NCI-H460 (cell line): ENCODE data around the gene SEC14L3. TPM values are rescaled to one million over a fixed set of nuclear protein-coding genes. Genes with fewer than 3 reads are reported as not detected.

Source experiments
- DNase-seq: peaks from one replicate; pipeline ENCODE4 v3.0.0-alpha.2; 2016; ENCODE audit warnings: low read depth; ENCODE audit errors: extremely low read depth
- small RNA-seq, 2 experiments: library from RNA; depleted of rRNA; stranded (forward); fragments of <200 nt; gene quantifications; one replicate each; pipeline ENCODE3, GENCODE V24; 2014
- total RNA-seq: library from RNA; depleted of rRNA; stranded (reverse); fragments of >200 nt; shearing (Covaris generic); gene quantifications from 2 replicates; pipeline ENCODE4 v1.2.3, GENCODE V29; 2014; rRNA removed

Gene SEC14L3
- total RNA-seq, 1 experiment from 2014 or later: not detected

DNA sequence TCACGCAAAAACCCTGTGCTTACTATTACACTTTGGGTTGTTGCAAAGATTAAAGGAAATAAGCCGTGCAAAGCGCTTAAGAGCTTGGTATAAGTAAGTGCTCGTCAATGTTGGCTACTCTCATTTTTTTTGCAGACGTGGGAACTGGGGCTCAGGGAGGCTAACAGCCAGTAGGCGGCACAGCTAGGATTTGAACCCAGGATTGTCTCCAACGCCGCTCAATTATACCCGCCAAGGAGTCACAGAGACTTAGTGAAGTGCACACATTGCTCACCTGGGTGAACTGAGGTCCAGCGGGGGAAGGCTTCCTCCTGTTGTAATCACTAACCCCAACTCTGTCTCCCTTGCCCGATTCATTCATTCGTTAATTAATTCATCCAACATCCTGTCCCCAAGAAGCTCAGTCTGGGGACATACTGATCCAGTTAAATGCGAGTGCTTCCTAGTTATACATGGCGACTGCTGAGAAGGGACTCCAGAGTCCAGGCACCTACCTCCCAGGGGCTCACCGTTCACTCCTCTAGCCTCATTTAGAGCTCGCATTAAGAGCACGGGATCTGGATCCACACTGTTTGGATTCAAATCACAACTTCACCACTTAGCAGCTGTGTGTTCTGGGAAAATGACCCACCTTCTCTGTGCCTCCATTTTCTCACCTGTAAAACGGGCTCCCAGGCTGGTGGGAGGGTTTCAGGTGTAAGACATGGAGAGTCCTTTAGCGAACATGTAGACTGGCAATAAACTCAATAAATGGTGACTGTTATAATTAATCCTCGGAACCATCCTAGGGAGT lies 47.1 kb downstream of the SEC14L3 start:
- DNase-seq: no peak

GRCh38 chr22:30423959-30424533 lies 47.8 kb downstream of the SEC14L3 start:
- peak; percentile 98 for DNase-seq

DNA sequence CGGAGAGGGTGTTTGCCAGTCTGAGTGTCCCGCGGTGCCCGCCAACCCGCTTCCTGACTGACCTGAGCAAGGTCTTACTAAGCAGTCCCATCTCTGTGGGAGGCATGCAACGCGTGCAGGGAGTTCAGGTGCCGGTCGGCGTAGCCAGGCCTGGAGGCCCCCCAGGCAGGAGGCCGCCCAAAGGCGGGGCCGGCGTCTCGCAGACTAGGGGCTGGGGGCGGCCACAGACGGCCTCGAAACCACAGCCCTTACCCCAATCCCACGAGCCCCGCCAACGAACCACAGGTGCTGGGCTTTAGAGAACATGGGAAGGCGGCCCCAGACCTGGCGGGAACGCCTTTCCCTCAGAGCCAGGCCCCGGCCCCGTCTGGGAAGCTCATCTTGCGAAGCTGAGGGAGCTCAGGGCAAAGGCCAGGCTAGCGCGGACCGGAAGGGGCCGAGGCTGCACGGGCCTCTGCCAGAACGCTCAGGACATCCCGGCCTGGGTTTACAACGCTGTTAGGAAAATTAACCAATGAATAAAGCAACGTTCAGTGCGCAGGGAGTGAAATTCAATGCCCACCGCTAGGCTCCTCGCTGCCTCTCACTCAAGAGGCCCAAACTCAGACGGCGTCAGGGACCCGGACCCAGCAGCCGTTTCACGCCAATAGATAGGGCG lies 48.4 kb downstream of the SEC14L3 start:
- DNase-seq: no peak

- DNase-seq: peak; percentile 77
Measured at GRCh38 chr22:30422481-30423300, 49.1 kb downstream of the SEC14L3 start.

DNA sequence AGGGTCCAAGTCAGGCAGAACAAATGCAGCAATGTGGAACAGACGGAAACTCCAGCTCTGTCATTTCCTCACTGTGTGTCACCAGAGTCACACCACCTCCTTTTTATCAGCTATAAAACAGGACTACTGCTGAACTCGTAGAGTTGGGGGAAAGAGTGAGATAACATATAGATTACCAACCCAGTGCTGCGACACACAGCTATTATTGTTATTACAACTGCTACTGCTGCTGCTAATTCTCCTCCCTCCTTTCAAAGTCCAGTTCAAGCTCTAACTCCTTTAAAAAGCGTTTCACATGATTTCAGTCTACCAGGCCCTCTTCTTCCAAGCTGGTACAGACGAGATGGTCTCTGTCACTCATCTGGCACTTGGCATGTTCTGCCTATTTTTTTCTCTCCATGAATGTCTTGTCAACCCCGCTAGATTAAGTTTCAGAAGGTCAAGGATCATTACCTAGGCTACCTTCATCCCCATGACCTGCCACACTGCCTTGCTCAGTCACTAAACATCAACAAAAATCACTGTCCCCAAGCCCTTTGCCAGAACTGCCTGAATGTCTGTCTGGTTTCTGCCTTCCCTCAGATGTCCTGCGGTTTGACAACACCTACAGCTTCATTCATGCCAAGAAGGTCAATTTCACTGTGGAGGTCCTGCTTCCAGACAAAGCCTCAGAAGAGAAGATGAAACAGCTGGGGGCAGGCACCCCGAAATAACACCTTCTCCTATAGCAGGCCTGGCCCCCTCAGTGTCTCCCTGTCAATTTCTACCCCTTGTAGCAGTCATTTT lies 49.9 kb downstream of the SEC14L3 start:
- DNase-seq: no peak

- no peak for DNase-seq
Measured at GRCh38 chr22:30420347-30421125, 51.3 kb downstream of the SEC14L3 start.

DNA sequence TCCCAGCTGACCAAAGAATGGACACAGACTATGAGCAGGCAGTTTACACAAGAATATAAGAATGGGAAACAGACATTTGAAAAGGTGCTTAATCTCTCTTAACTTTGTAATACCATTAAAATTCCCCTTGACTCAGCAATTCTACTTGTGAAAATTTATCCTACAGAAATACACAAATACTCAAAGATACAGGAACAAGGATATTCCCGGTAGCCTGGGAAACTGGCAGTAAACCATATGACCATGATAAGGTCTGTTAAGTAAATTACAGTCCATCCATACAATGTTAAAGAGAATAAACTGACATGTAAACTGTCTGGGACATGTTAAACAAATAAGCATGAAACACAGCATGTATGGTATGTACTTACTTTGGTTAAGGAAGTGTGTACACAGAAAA lies 55.0 kb downstream of the SEC14L3 start:
- DNase-seq: no peak

GRCh38 chr22:30416403-30416802 lies 55.4 kb downstream of the SEC14L3 start:
- DNase-seq: no peak

DNA sequence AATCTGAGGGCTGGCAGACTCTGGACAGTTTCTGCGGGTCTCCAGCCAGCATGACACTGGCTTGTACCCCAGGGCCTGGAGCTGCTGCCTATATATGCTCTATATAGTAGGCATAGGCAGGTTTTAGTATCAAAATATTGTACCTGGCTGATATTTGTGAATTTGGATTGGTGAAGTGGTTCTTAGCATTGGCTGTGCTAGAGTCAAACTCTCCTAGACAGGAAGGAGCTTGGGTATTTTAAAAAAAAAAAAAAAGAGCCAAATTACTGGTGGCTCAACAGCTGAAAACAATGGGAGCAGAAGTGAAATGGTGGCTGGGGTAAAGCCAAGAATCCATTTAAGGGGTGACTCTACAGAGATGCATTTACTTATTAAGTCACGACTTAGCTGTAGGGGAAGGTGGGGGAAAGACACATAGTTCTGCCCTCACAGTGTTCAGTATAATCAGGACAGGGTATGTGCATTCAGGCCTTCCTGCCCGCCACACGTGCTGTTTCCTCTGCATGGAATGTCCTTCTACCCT lies 57.2 kb downstream of the SEC14L3 start:
- DNase-seq: no peak

DNA sequence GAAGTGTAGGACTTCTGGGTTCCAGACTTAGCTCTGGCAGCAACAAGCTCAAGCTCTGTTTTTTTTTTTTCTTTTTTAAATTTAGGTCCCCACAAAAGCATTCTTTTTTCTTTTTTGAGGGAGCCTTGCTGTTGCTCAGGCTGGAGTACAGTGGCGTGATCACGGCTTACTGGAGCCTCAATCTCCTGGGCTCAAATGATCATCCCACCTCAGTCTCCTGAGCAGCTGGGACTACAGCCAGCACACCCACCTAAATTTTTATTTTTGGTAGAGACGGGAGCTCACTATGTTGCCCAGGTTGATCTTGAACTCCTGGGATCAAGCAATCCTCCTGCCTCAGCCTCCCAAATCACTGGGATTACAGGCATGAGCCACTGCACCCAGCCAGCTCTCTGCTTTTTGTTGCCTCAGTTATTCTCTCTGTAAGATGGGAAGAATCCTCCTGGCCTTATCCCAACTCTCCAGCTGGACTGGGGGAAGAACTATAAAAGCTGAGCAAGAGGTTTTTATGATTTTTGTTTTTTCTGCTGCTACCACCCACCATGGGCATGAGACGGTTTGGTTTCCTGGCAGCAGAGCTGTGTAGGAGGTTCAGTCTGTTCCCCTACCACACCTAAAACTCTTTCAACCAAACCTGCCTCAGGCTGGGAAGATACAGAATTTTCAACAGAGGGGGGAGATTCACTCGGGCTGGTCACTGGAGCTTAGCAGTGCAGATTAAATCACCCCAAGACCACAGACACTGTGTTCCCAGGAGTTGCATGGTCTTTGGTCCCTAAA lies 57.9 kb downstream of the SEC14L3 start:
- DNase-seq: no peak

- DNase-seq: no peak
Measured at GRCh38 chr22:30413001-30413400, 58.8 kb downstream of the SEC14L3 start.

GRCh38 chr22:30411780-30412179 lies 60.0 kb downstream of the SEC14L3 start:
- no peak for DNase-seq

Small RNA genes lying within 50 kb of the gene (small RNA-seq; reads per million reads assigned to genes)
- 0 reads per million in 2 experiments for gene AC004832.3
- gene RNU6-564P: 0 reads per million in 2 experiments

Other genes starting within 250 kb of the SEC14L3 start
- 70.9 and 73.5 TPM in 2 replicates for gene LIF, start 225.3 kb downstream of the SEC14L3 start, total RNA-seq
- gene OSM, start 205.2 kb downstream of the SEC14L3 start, total RNA-seq: 4.8 and 6.1 TPM in 2 replicates
- gene CASTOR1, start 182.5 kb downstream of the SEC14L3 start, total RNA-seq: 11.1 and 15.8 TPM in 2 replicates
- 4.0 and 4.6 TPM in 2 replicates for gene TBC1D10A, start 145.1 kb downstream of the SEC14L3 start, total RNA-seq
- 32.5 and 34.3 TPM in 2 replicates for gene SF3A1, start 115.1 kb downstream of the SEC14L3 start, total RNA-seq
- 0.45 and 0.58 TPM in 2 replicates for gene CCDC157, start 115.0 kb downstream of the SEC14L3 start, total RNA-seq
- 17.0 and 19.3 TPM in 2 replicates for gene RNF215, start 84.6 kb downstream of the SEC14L3 start, total RNA-seq
- gene SEC14L2, start 75.0 kb downstream of the SEC14L3 start, total RNA-seq: 5.4 and 6.3 TPM in 2 replicates
- 36.0 and 41.9 TPM in 2 replicates for gene MTFP1, start 46.2 kb downstream of the SEC14L3 start, total RNA-seq
- gene SEC14L4, start 33.7 kb upstream of the SEC14L3 start, total RNA-seq: 2.6 and 2.9 TPM in 2 replicates
- gene SEC14L6, start 74.7 kb upstream of the SEC14L3 start, total RNA-seq: not detected in 2 replicates
- 0.30 TPM in 1 of 2 replicates, not detected in the other for gene GAL3ST1, start 102.6 kb upstream of the SEC14L3 start, total RNA-seq
- gene PES1, start 119.9 kb upstream of the SEC14L3 start, total RNA-seq: 92.1 and 106 TPM in 2 replicates
- gene TCN2, start 135.2 kb upstream of the SEC14L3 start, total RNA-seq: 2.1 and 3.0 TPM in 2 replicates
- gene SLC35E4, start 163.8 kb upstream of the SEC14L3 start, total RNA-seq: 5.6 and 7.0 TPM in 2 replicates
- gene DUSP18, start 195.9 kb upstream of the SEC14L3 start, total RNA-seq: 5.0 and 6.7 TPM in 2 replicates
- gene OSBP2, start 222.9 kb upstream of the SEC14L3 start, total RNA-seq: 1.5 and 2.3 TPM in 2 replicates